ENCODE results near the gene ZNF865.
"Not testable (repeated sequence)": the region's sequence is repeated elsewhere in the genome, so short reads cannot be mapped to it uniquely, and the experiment has no call there.

Gene ZNF865

DNA sequence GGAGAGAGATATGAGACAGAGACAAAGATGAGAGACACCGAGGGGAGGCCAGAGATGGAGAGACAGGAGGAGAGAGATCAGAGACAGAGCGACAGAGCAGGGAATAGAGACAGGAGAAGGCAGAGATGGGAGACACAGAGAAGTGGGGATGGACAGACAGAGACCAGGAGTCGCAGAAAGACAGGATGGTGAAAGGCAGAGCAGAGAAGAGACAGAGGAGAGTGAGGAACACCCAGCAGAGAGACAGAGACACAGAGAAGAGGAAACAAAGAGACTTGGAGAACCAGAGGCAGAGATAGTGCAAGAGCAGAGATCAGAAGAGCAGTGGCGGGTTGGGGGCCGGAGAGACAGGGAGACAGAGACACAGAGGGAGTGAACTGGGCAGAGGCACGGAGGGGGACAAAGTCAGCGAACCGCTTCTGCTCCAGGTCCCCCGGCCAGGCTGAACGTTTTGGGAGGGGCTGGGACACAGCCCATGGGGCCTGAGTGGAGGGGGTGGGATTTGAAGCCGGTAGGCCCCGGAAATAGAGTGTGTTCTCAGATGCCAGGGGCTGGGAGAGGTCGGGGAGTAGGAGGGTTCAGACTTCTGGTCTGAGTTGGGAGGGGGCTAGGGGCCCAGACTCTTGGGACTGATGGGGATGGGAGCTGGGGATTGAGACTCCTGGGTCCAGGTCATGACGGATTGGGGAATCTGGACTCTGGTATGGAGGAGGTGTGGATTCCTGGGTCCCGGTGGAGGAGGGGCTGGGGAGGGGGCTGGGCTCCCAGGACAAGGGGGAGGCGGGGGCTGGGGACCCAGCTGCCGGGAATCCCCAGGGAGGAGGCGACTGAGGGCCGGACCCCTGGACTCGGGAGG lies 25.5 kb upstream of the ZNF865 start:
- H3K36me3 ChIP-seq (ENCODE audit: control insufficient read depth, insufficient read depth, low read length): no peaks in the 10 kb centered on the region
- H3K4me1 ChIP-seq (ENCODE audit: control insufficient read depth, insufficient read depth, low read length): peaks cover 11% of the 10 kb centered on the region
- no peaks in the 10 kb centered on the region for H3K9me3 ChIP-seq (ENCODE audit: control insufficient read depth, low read length)
- peak overlapping the region; percentile 20 for H3K4me3 ChIP-seq (ENCODE audit: low read length)
- peak overlapping the region; percentile 93 for H3K9ac ChIP-seq (ENCODE audit: low read length)
- no peaks in the 10 kb centered on the region for H3K27me3 ChIP-seq (ENCODE audit: control insufficient read depth, insufficient read depth, low read length)

DNA sequence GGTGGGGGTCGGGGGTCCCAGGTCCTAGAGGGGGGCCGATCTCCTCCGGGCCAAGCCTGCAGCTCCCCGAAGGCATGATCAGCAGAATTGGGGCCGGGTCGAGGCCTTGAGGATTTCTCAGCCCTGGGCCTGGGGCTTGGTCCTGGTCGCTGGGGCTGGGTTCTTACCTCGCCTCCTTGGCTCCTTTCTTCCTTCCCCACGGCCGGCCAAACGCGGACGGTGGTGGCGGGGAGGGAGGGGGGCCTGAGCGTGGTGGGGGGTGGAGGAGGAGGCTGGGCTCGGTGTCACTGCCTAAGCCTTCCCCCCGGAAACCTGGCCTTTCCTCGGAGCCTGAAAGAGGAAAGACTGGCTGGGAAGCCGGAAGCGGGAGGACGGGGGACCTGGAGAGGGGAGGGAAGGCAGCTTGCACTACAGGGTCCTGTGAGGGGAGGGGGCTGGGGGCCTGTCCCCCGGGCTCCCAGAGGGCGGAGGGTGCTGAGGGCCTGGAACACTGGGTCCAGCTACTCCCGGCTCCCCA lies 24.8 kb upstream of the ZNF865 start, which contains the start of gene ZNF579:
Gene ZNF579, minus strand, starts transcription at position 221 of the 517 bp plus-strand sequence. CDS start 1,209 bp downstream, outside the sequence.
- Histone ChIP-seq H3K9me3 (ENCODE audit: control insufficient read depth, low read length) (no peaks in the 10 kb centered on the region), H3K9ac (ENCODE audit: low read length) (peak within 1 kb of the TSS; percentile 93), H3K36me3 (ENCODE audit: control insufficient read depth, insufficient read depth, low read length) (no peaks in the 10 kb centered on the region)

DNA sequence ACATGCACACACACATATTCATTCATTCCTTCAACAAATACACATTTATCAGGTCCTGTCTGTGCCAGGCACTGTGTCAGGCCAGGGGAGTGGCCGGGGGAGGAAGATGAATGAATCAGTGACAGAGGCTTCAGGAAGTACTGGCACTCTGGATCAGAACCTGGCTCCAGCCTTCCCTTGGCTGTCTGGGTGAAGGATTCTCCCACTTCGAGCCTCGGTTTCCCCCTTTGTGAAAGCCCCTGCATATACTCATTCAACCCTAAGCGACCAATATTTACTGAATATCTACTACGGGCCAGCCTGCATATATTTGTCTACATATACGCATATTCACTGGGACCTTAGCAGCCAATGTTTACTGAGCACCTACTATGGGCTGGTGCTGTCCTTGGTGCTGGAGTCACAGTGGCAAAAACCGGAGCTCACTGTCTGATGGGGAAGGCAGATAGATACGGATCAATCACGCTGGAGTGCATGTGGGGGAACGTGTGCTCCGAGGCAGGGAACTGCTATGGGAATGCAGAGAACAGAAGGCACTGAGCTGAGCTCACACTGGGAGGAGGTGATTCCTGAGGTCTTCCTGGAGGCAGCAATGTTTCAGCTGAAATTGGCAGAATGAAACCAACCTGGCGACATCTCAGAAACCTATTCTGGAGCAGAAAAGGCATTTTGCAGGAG lies 24.2 kb upstream of the ZNF865 start:
- Histone ChIP-seq H3K27me3 (ENCODE audit: control insufficient read depth, insufficient read depth, low read length) (no peaks in the 10 kb centered on the region), H3K4me1 (ENCODE audit: control insufficient read depth, insufficient read depth, low read length) (peaks cover 16% of the 10 kb centered on the region), H3K9me3 (ENCODE audit: control insufficient read depth, low read length) (no peaks in the 10 kb centered on the region), H3K36me3 (ENCODE audit: control insufficient read depth, insufficient read depth, low read length) (no peaks in the 10 kb centered on the region), H3K9ac (ENCODE audit: low read length) (peak overlapping the region; percentile 93), H3K4me3 (ENCODE audit: low read length) (peak overlapping the region; percentile 20)

More for the DNA sequence above, 24.8 kb upstream of the ZNF865 start, which contains the start of gene ZNF579:
- no peaks in the 10 kb centered on the region for H3K27me3 ChIP-seq (ENCODE audit: control insufficient read depth, insufficient read depth, low read length)
- H3K4me3 ChIP-seq (ENCODE audit: low read length): peak within 1 kb of the TSS; percentile 20
- H3K4me1 ChIP-seq (ENCODE audit: control insufficient read depth, insufficient read depth, low read length): peaks cover 11% of the 10 kb centered on the region

DNA sequence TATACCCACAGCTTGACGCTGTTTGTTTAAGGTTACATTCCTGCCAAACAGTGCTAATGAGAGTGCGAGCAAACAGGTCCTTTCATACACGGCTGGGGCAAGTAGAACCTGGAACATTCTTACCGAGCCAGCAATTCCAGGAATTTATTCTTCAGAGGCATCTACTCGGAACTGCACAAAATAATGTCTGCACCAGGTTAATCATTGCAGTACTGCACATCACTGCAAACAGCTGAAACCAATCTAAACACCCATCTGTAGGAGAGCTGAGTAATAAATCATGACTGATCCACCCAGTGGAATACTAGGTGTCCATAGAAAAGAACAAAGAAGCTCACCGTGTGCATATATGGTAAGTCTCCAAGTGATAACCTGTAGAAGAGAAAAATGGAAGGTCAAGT lies 23.6 kb upstream of the ZNF865 start:
- H3K9ac ChIP-seq (ENCODE audit: low read length): peak overlapping the region; percentile 93
- no peak overlapping the region for H3K4me3 ChIP-seq (ENCODE audit: low read length)

GRCh38 chr19:55582284-55582683 lies 23.2 kb upstream of the ZNF865 start:
- H3K4me1 ChIP-seq (ENCODE audit: control insufficient read depth, insufficient read depth, low read length): peaks cover 22% of the 10 kb centered on the region
- H3K9me3 ChIP-seq (ENCODE audit: control insufficient read depth, low read length); H3K9ac ChIP-seq (ENCODE audit: low read length); H3K4me3 ChIP-seq (ENCODE audit: low read length); H3K36me3 ChIP-seq (ENCODE audit: control insufficient read depth, insufficient read depth, low read length); H3K27me3 ChIP-seq (ENCODE audit: control insufficient read depth, insufficient read depth, low read length): not testable (repeated sequence)

More for the DNA sequence above, 23.6 kb upstream of the ZNF865 start:
- no peaks in the 10 kb centered on the region for H3K36me3 ChIP-seq (ENCODE audit: control insufficient read depth, insufficient read depth, low read length)
- H3K27me3 ChIP-seq (ENCODE audit: control insufficient read depth, insufficient read depth, low read length): no peaks in the 10 kb centered on the region
- peaks cover 20% of the 10 kb centered on the region for H3K4me1 ChIP-seq (ENCODE audit: control insufficient read depth, insufficient read depth, low read length)
- no peaks in the 10 kb centered on the region for H3K9me3 ChIP-seq (ENCODE audit: control insufficient read depth, low read length)

DNA sequence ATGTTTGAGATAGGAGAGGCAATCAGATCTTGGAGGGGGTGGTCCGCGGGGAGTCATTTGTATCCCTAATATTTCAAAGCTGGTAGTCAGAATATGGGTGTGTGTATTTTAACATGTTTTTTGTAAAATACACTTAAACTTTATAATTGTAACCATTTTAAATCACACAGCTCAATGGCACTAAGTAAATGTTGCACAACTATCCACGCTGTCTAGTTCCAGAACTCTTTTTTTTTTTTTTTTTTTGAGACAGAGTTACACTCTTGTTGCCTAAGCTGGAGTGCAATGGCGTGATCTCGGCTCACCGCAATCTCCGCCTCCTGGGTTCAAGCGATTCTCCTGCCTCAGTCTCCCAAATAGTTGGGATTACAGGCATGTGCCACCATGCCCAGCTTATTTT lies 21.6 kb upstream of the ZNF865 start:
- not testable (repeated sequence) for H3K9me3 ChIP-seq (ENCODE audit: control insufficient read depth, low read length); H3K9ac ChIP-seq (ENCODE audit: low read length); H3K36me3 ChIP-seq (ENCODE audit: control insufficient read depth, insufficient read depth, low read length); H3K4me3 ChIP-seq (ENCODE audit: low read length); H3K27me3 ChIP-seq (ENCODE audit: control insufficient read depth, insufficient read depth, low read length)
- H3K4me1 ChIP-seq (ENCODE audit: control insufficient read depth, insufficient read depth, low read length): peaks cover 22% of the 10 kb centered on the region

GRCh38 chr19:55584871-55585270 lies 20.6 kb upstream of the ZNF865 start:
- no peaks in the 10 kb centered on the region for H3K9me3 ChIP-seq (ENCODE audit: control insufficient read depth, low read length)
- H3K9ac ChIP-seq (ENCODE audit: low read length): no peak overlapping the region
- H3K4me3 ChIP-seq (ENCODE audit: low read length): no peak overlapping the region
- no peaks in the 10 kb centered on the region for H3K27me3 ChIP-seq (ENCODE audit: control insufficient read depth, insufficient read depth, low read length)
- no peaks in the 10 kb centered on the region for H3K36me3 ChIP-seq (ENCODE audit: control insufficient read depth, insufficient read depth, low read length)
- H3K4me1 ChIP-seq (ENCODE audit: control insufficient read depth, insufficient read depth, low read length): peaks cover 22% of the 10 kb centered on the region

- Histone ChIP-seq H3K4me1 (ENCODE audit: control insufficient read depth, insufficient read depth, low read length) (peaks cover 22% of the 10 kb centered on the region), H3K4me3 (ENCODE audit: low read length) (no peak overlapping the region), H3K9me3 (ENCODE audit: control insufficient read depth, low read length) (no peaks in the 10 kb centered on the region), H3K9ac (ENCODE audit: low read length) (no peak overlapping the region), H3K36me3 (ENCODE audit: control insufficient read depth, insufficient read depth, low read length) (no peaks in the 10 kb centered on the region), H3K27me3 (ENCODE audit: control insufficient read depth, insufficient read depth, low read length) (no peaks in the 10 kb centered on the region)
These were observed 19.6 kb upstream of the ZNF865 start for GRCh38 chr19:55585658-55586339.

DNA sequence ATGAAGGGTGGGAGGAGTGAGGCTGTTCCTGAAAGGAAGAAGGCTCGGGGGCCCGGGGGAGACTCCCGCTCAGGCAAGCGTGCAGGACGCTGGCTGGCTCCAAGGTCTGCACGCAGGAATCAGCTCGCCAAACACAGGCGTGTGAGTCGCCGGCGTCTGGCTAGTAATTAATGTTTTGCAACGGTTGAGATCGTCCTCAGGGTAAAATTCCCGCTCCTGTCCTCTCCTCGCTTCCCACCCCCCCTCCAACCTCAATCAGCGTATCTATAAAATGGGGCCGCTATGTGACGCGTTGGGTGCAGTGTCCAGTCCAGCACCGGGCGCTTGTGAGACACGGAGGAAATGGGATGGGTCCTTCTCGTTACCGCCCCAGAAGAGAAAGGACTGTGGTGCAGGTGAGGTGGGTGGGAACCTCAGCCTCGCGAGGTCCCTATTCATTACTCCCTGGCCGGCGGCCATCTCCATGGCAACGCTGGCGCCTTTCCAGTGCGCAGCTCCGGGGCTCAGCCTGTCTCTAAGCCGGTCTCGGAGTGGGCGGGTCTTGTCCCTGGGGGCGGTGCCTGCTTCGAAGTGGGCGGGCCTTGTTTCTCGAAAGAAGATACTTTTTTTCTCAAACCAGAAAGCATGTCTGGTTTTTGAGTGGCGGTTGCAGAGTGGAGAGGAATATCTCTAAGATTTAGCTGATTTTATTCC lies 18.3 kb upstream of the ZNF865 start:
- no peaks in the 10 kb centered on the region for H3K27me3 ChIP-seq (ENCODE audit: control insufficient read depth, insufficient read depth, low read length)
- H3K4me1 ChIP-seq (ENCODE audit: control insufficient read depth, insufficient read depth, low read length): peaks cover 11% of the 10 kb centered on the region
- no peak overlapping the region for H3K9ac ChIP-seq (ENCODE audit: low read length)
- H3K36me3 ChIP-seq (ENCODE audit: control insufficient read depth, insufficient read depth, low read length): no peaks in the 10 kb centered on the region
- no peaks in the 10 kb centered on the region for H3K9me3 ChIP-seq (ENCODE audit: control insufficient read depth, low read length)
- H3K4me3 ChIP-seq (ENCODE audit: low read length): peak overlapping the region; percentile 5

DNA sequence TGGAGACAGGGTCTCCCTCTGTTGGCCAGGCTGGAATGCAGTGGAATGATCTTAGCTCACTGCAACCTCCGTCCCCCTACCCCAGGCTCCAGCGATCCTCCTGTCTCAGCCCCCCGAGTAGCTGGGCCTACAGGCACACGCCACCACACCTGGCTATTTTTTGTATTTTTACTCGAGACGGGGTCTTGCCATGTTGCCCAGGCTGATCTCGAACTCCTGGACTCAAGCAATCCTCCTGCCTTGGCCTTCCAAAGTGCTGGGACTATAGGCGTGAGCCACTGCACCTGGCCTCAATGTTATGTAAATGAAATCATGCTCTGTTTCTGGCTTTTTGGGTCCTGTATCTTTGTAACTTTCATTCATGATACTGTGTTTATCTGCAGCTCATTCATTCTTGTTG lies 16.7 kb upstream of the ZNF865 start:
- H3K36me3 ChIP-seq (ENCODE audit: control insufficient read depth, insufficient read depth, low read length): no peaks in the 10 kb centered on the region
- H3K9me3 ChIP-seq (ENCODE audit: control insufficient read depth, low read length): no peaks in the 10 kb centered on the region
- no peak overlapping the region for H3K4me3 ChIP-seq (ENCODE audit: low read length)
- H3K4me1 ChIP-seq (ENCODE audit: control insufficient read depth, insufficient read depth, low read length): peaks cover 11% of the 10 kb centered on the region
- no peak overlapping the region for H3K9ac ChIP-seq (ENCODE audit: low read length)
- H3K27me3 ChIP-seq (ENCODE audit: control insufficient read depth, insufficient read depth, low read length): no peaks in the 10 kb centered on the region

- Histone ChIP-seq H3K9ac (ENCODE audit: low read length) (no peak overlapping the region), H3K4me1 (ENCODE audit: control insufficient read depth, insufficient read depth, low read length) (peaks cover 11% of the 10 kb centered on the region)
These were observed 15.3 kb upstream of the ZNF865 start for GRCh38 chr19:55590109-55590508.

More at GRCh38 chr19:55590109-55590508, 15.3 kb upstream of the ZNF865 start:
- H3K27me3 ChIP-seq (ENCODE audit: control insufficient read depth, insufficient read depth, low read length): no peaks in the 10 kb centered on the region
- H3K36me3 ChIP-seq (ENCODE audit: control insufficient read depth, insufficient read depth, low read length): no peaks in the 10 kb centered on the region
- H3K4me3 ChIP-seq (ENCODE audit: low read length): no peak overlapping the region
- H3K9me3 ChIP-seq (ENCODE audit: control insufficient read depth, low read length): no peaks in the 10 kb centered on the region
